Islet precursor cell (in vitro differentiated cells): Measurements from ENCODE around the gene FNBP1.
"Not testable (repeated sequence)": the region's sequence is repeated elsewhere in the genome, so short reads cannot be mapped to it uniquely, and the experiment has no call there.

Experiments used
- DNase-seq: peaks from one replicate; pipeline ENCODE4 v3.0.0-alpha.2; 2018

FNBP1 gene

GRCh38 chr9:129910628-129911567 lies 132.1 kb downstream of the FNBP1 start:
- peak; percentile 55 for DNase-seq

- no peak for DNase-seq
These were observed 133.1 kb downstream of the FNBP1 start for GRCh38 chr9:129909851-129910250.

DNA sequence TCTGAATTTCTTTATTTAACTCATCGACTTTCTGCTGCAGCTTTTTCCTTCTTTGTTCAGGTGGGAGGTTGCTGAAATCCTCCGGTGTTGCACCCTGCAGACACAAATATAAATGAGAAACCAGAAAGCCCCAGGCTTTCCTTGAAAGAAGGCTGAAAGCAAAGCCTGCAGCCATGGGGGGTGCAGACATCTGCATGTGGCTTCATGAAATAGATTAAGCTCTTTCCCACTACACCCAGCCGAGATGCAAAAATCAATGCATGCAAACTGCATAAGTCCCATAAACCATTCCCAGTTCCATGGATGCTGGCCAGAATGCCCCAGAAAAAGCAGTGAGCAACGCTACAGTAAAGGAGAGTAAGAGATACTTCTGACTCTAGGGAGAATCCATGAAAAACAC lies 134.1 kb downstream of the FNBP1 start:
- no peak for DNase-seq

GRCh38 chr9:129907201-129907600 lies 135.8 kb downstream of the FNBP1 start:
- no peak for DNase-seq

DNA sequence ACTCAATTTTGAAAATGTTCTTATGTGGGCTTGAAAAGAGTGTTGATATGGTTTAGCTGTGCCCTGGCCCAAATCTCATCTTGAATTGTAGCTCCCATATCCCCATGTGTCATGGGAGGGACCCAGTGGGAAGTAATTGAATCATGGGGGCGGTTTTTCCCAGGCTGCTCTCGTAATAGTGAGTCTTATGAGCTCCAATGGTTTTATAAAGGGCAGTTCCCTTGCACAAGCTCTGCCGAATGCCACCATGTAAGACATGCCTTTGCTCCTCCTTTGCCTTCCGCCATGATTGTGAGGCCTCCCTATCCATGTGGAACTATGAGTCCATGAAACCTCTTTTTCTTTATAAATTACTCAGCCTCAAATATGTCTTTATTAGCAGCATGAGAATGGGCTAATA lies 136.7 kb downstream of the FNBP1 start:
- DNase-seq = no peak

GRCh38 chr9:129904734-129905133 lies 138.3 kb downstream of the FNBP1 start:
- no peak for DNase-seq

DNA sequence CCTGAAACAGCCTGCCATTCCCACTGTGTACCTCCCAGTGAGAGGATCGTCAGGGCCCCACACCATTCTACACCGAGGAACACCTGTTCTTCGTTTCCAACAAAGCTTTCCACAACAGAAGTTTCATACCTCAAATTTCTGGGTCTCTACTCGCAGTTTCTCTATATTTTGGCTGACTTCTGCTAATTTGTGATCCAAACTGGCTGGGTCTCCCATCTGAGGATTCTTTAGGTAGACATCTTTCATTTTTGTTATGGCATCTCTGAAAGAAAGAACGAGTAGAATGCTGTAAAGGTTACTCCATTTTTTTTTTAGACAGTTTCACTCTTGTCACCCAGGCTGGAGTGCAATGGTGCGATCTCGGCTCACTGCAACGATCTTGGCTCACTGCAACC lies 140.3 kb downstream of the FNBP1 start:
- no peak for DNase-seq

- DNase-seq = no peak
These were observed 140.8 kb downstream of the FNBP1 start for GRCh38 chr9:129901993-129902739.

DNA sequence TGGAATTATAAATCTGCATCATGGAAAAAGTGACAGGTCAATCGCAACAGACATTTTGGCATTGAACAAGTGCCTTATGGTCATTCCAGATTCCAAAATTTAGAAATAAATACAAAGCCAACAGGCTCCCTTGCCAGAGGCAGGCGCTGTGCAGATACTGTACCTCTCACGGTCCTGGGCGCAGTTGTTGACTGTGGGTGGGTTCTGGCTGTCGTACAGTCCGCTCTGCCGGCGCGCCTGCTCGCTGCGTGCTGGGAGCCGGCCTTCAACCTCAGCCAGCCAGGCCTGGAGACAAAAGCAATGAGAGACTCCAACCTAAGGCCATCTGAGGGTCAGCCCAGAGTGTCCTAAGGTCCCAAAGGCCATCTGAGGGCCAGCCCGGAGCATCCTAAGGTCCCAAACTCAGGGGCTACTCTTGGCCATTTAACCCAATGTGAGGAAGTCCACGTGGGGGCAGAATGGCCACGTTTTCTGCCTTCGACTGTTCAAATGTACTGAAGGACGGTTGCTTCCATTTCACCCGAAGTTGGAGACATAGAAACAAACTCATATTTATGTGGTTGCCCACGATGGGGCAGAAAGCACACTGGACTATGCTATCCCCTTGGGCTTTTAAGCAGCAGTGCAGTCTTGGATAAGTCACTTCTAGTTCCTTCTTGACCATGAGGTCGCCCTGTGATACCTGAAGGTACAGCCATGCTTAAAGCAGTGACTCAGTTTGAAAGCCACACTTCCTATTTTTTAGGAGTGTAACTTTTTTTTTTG lies 142.5 kb downstream of the FNBP1 start:
- no peak for DNase-seq

DNA sequence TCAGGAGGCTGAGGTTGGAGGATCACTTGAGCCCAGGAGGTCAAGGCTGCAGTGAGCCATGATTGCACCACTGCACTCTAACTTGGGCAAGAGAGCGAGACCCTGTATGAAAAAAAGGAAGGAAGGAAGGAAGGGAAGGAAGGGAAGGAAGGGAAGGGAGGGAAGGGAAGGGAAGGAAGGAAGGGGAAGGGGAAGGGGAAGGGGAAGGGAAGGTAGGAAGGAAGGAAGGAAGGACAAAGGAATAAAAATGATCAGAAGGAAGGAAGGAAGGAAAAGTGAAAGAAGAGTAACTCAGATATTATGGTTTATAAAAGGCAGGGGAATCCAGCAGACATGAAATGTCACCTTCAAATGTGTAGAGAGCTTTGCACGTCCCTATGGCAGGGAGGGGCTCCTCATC lies 143.4 kb downstream of the FNBP1 start:
- no peak for DNase-seq

GRCh38 chr9:129898185-129898584 lies 144.8 kb downstream of the FNBP1 start:
- DNase-seq = no peak

DNA sequence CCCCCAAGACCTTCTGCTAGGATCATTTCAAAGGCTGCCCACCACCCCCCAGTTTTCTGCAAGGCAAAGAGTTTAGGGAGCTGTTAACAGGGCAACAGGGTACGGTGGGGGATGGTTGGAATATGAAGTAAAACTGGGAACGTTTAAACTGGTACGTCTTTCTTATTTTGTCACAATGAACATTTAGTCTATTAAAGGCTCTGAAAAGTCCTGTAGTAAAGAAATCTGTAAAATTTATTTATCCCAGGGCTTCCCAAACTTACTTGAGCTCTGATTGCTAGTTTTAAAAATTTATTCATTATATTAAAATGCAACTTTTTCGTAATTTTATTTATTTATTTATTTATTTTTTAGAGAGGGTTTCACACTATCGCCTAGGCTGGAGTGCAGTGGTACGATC lies 145.7 kb downstream of the FNBP1 start:
- DNase-seq = no peak

DNA sequence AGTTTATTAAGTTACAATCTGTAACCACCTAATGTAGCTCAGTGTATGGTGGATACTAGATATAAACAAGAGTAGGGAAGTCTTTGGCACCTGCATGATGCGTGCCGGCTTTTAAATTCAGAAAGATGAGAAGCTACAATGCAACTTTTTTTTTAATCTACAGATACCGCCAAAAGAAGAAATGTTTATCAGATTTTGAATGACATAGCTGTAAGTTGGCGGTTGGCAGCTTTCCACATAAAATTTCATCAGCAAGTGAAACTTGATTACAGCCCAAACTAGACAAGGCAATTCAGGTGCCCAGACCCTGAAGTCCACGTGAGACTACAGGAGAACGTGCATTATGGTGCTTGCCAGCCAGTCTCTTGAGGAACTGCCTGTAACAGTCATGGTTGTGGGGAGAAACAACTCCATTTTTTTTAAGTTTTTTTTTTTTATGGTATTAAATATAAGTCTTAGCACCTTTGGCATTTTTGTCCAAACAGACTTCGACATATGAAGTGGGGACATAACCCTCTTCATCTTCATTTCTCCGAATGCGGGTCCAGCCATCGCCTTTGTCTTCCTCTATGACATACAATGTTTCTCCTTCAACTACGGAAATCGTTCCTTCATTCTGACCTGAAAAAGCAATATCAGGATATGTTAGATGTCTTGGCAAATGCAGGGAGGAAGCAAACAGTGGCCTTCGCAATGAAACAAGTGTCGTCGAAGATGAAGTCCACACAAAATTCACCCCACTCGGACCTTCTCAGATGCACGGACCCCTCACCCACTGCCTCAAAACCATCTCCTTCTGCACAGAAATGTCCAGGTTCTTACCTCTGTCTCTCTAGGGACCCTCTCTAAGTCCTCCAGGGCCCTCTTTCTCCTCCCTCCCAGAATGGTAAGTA lies 147.4 kb downstream of the FNBP1 start:
- DNase-seq = no peak

DNA sequence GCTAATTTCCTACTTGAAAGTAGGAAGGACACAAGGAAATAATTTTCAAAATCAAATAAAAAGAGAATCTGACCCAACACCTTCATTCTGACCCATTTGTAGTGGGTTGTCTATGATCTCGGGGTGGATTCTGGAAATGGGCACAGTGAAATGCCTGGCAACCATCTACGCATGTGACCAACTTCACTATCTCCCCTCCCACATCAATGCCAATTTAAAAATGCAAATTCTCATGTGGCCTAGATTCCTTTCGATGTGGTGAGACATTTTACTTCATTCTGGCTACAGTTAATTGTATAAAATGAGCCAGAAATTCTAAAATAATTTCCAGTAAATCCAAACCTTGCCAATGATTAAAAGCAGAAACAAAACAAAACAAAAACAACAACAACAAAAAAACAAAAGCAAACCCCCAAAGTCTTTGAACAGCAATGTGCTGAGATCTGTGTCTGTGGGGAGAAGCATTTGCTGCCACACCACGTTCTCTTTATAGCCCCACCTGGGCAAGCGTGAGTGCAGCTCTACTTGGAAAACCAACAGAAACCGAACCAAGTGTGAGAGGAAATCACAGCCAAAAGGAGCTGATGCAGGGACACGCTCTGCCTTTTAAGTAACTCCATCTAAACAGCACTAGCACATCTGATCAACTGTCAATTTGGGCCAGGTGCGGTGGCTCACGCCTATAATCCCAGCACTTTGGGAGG lies 148.7 kb downstream of the FNBP1 start:
- DNase-seq = no peak

- no peak for DNase-seq
These were observed 151.4 kb downstream of the FNBP1 start for GRCh38 chr9:129891569-129891968.

DNA sequence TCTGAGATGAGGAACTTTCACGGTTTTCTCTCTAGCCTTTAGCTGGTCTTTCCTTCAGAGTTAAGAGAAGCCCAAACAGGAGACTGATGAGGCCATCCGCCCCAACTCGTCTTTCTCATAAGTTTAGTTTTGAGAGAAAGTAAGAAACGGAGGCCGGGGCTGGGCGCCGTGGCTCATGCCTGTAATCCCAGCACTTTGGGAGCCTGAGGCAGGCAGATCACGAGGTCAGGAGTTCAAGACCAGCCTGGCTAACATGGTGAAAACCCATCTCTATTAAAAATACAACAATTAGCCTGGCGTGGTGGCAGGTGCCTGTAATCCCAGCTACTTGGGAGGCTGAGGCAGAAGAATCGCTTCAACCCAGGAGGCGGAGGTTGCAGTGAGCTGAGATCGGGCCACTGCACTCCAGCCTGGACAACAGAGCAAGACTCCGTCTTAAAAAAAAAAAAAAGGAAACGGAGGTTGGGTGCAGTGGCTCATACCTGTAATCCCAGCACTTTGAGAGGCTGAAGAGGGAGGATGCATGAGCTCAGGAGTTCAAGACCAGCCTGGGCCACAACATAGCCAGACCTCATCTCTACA lies 152.2 kb downstream of the FNBP1 start:
- not testable (repeated sequence) for DNase-seq

DNA sequence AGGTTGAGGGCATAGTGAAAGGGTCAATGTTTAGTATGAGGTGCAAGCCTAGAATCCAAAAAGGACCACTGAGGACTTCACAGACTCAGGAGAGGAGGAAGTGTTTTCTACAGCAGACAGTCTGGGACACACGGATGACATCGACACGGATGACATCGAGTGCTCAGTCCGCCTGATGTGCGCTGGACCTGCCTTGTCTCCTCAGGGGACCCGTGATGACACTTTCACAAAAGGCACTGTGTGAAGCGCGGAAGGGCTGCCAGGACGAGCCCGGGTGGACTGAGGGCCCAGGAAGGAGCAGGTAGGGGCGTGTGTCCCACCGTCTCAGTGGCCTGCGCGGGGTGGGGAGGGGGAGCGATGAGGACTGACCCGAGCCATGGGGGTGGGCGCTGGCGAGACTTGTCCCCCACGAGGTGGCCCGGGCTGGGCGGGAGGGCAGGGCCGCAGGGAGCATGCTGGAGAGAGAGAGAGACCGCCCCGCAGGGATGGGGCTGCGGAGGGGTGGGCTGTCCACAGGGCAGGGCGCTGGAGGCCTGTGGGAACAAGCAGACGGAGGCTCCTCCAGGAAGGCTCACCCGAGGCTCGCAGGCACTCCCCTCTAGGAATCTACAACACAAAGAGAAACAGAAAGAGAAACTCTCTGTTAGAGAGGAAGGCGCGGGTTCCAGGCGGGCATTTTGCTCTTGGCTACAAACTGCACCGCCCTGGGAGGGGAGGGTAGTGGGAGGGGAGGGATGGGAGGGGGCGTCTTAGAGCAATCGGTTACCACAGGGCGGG lies 152.9 kb downstream of the FNBP1 start:
- DNase-seq = peak; percentile 65

GRCh38 chr9:129889122-129889940 lies 153.7 kb downstream of the FNBP1 start:
- no peak for DNase-seq
